Measurements from ENCODE around the gene TXNDC2. TPM values are rescaled to one million over a fixed set of nuclear protein-coding genes. Genes with fewer than 3 reads are reported as not detected.

TXNDC2 gene
- total RNA-seq: under 1 TPM; 0.19 to 0.29 TPM
- long read RNA-seq, donor 1: 0 reads
- long read RNA-seq, donor 2: 0 reads

DNA sequence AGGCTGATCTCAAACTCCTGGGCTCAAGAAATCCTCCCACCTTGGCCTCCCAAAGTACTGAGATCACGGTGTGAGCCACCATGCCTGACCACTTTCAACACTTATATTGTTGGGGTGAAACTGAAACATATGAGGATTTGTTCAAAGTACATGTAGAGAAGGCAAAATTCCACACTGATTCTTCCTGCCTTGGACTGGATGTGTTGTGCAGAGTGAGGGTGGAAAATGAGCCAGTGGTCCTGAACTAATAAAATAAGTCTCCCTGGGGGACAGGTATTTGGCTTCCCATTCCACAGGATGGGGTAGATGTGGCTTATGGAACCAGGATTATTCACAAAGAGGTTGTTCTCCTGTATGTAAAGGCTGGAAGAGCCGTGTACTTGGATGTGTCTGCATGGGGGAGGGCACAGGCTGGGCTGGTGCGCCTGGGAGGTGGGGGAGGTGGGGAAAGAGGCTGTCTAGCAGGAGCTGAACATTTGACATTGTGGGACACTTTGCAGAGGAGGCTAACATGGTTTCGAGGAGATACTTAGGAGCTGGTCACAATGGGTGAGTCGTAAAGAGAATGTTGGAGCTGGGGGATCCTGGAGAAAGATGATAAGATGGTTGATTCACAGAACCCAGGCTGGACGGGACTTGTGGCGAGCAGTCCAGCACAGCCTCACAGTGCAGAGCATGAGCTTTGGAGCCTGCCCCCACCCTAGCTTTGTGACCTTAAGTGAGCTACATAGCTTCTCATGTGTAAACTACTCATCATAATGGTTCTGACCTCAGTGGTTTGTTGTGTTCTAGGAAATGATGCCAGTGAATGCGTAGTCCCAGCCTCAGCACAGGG is at the start of gene TXNDC2:
Gene TXNDC2, plus strand, starts transcription at position 804 of the 835 bp plus-strand sequence. CDS start 708 bp downstream, outside the sequence.
- intact Hi-C loops (cut with DNase I): no loop called here
- DNase-seq (ENCODE audit: low spot score): no peak

GRCh38 chr18:9838144-9838877 is 47.5 kb upstream of the TXNDC2 start:
- intact Hi-C loops (cut with DNase I): no loop called here
- DNase-seq (ENCODE audit: low spot score): no peak

GRCh38 chr18:9839211-9839610 is 46.6 kb upstream of the TXNDC2 start:
- intact Hi-C loops (cut with DNase I): no loop called here
- DNase-seq (ENCODE audit: low spot score): no peak

DNA sequence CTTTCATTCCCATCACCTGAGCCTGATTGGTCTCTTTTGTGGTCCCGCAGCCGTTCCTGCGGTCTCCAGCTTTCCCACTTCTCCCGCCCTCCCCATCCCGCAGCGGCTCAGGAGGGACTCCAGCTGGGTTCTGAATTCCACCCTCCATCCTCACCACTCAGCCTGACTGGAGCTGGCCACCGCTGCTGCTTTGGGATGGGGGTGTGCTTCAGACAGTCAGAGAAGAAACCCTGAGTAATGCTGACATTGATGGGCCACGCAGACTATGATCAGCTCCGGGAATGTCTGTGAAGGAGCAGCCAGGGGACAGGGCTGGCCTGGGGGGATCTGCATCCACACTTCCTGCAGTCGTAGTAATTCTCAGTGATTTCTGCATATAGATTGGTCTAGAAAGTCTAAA is 45.9 kb upstream of the TXNDC2 start:
- DNase-seq (ENCODE audit: low spot score): no peak
- intact Hi-C loops (cut with DNase I): no loop called here

DNA sequence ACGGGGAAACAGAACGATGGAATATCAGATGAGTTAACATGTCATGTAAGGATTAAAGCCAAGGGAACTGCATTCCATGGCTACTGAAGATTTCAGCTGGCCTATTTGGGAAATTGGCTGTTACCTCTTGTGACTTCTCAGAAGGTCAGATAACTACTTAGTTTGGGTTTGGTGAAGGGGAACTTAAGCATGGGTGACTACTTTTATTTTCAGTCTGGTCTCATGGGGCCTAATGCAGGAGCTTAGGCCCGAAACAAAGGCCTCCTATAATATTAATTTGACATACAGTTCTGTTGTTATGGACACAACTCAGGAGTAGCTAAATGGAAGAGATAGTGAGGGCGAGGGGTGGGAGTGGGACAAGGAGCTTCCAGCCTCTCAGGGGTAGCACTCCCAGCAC is 44.0 kb upstream of the TXNDC2 start:
- no peak for DNase-seq (ENCODE audit: low spot score)
- intact Hi-C loops (cut with DNase I): no loop called here

- intact Hi-C loops (cut with DNase I): no loop called here
- DNase-seq (ENCODE audit: low spot score): no peak
Observed at GRCh38 chr18:9842448-9842847, 43.3 kb upstream of the TXNDC2 start.

- DNase-seq (ENCODE audit: low spot score): no peak
- intact Hi-C loops (cut with DNase I): no loop called here
Observed at GRCh38 chr18:9845256-9845655, 40.5 kb upstream of the TXNDC2 start.

GRCh38 chr18:9846162-9846925 is 39.4 kb upstream of the TXNDC2 start:
- intact Hi-C loops (cut with DNase I): no loop called here
- DNase-seq (ENCODE audit: low spot score): no peak

DNA sequence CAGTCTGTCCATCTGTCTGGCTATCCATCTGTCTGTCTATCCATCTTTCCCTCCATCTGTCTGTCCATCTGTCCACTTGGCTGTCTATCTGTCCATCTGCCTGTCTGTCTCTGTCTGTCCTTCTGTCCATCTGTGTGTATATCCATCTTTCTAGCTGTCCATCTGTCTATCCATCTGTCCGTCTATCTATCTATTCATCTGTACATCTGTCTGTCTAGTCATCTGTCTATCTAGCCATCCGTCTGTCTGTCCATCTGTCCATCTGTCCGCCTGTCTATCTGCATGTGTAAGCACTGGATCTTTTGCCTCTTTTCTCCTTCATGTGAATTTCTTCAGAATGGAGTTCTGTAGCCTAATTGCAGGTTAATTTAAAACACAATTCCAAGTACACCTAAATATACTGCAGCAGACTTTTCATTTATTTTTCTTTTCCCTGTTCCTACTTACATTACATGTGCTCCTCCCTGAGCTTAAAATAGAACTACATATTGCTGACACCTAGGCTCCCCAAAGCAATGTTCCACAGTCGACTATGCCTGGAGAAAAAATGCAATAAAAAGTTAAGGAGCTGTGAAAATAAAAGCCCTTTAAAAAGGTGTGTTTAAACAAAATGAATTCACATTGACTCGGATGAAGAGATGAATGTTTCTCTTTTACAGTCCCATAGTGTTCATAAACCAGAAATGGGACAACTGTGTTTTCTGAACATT is 37.4 kb upstream of the TXNDC2 start:
- intact Hi-C loops (cut with DNase I): no loop called here
- no peak for DNase-seq (ENCODE audit: low spot score)

DNA sequence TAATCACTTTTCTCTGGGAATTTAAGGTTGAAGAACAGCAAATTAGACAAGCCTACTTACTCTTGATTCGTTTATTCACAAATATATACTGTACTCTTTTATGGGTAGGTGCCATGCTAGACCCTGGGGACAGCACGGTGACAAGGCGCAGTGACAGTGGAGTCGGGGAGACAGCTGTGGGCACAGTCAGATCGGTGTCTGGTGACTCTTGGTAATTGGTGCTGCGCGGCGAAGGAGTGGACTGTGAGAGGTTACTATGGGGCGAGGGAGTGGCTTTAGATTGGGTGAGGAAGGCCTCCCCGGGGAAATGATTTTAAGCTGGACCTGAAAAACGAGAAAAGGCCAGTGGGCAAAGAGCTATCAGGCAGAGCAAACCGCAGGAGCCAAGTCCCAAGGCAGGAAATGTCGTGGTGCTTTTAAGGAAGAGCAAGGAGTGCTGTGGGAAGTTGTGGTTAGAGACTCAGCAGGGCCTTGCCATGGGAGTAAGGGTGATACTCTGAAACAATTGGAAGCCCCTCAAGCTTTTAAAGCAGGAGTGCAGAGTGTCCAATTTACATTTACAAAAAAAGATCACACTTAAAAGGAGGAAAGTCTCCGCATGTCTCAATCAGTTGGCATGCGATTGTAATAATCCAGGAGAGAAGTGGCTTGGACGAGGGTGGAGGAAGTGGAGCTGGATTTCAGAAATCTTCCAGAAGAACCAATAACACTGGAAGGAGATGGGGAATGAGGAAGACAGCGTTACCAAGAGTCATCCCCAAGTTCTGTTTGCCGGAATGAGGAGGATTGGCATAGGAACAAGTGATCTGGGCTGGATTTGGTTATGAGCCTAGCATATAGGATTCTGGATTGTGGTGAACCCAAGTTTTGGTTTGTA is 36.1 kb upstream of the TXNDC2 start:
- intact Hi-C loops (cut with DNase I): no loop called here
- DNase-seq (ENCODE audit: low spot score): no peak

DNA sequence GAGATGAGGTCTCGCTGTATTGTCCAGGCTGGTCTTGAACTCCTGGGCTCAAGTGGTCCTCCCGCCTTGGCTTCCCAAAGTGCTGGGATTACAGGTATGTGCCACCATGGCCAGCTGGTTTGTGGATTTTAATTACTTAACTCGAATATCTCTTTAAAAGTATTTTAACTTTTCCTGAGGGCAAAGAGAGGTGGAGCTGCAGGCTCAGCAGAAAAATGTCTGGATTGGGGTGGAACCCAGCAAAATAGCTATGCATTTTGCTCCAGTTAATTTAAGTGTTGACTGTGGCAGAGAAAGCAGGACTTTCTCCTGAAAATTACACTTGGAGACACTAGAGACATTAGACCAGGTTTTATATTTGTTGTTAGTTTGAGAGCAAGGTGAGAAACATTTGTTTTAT is 35.5 kb upstream of the TXNDC2 start:
- DNase-seq (ENCODE audit: low spot score): no peak
- intact Hi-C loops (cut with DNase I): no loop called here

- DNase-seq (ENCODE audit: low spot score): no peak
- intact Hi-C loops (cut with DNase I): no loop called here
Observed at GRCh38 chr18:9851511-9851910, 34.3 kb upstream of the TXNDC2 start.

GRCh38 chr18:9852266-9853081 is 33.3 kb upstream of the TXNDC2 start:
- no peak for DNase-seq (ENCODE audit: low spot score)
- intact Hi-C loops (cut with DNase I): no loop called here

- DNase-seq (ENCODE audit: low spot score): no peak
- intact Hi-C loops (cut with DNase I): no loop called here
Observed at GRCh38 chr18:9854801-9855676, 30.7 kb upstream of the TXNDC2 start.

GRCh38 chr18:9855681-9856080 is 30.1 kb upstream of the TXNDC2 start:
- DNase-seq (ENCODE audit: low spot score): no peak
- intact Hi-C loops (cut with DNase I): no loop called here

DNA sequence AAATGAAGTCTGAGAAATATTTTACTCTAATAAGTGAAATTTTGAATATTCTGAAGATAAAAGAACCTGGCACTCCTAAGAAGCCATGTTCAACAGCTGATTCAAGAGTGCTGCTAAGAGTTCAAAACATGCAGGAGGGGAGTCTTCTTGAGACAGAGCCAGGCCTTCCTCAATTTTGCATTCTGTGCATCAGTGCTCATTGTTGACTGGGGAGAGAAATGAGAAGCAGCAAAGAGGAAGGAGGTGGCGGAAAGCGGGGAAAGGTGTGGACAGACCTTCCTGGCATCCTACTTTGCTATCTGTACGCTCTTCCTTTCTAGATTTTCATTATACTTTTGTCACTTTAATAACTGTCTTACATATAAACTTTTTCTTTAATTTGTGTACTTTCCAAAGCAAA is 29.7 kb upstream of the TXNDC2 start:
- DNase-seq (ENCODE audit: low spot score): no peak
- intact Hi-C loops (cut with DNase I): no loop called here
